Ovary (tissue), 9 donors: Measurements from ENCODE around the gene EPAS1. TPM values are rescaled to one million over a fixed set of nuclear protein-coding genes. Genes with fewer than 3 reads are reported as not detected.

Experiments used
- DNase-seq, 5 donors: peaks; one replicate each; pipeline ENCODE4 v3.0.0-alpha.2; 2019 to 2020
- H3K27ac ChIP-seq, 2 donors: fragments of 200-600 bp; one replicate each; pipeline versions ENCODE4 v1.5.1 to v1.8.0; 2019 to 2022
- H3K27me3 ChIP-seq: fragments of 200-600 bp; one replicate; pipeline ENCODE4 v1.8.0; 2022
- H3K36me3 ChIP-seq: fragments of 200-600 bp; sonication (generic); one replicate; pipeline ENCODE4 v1.5.1; 2019
- H3K4me1 ChIP-seq: one replicate; pipeline ENCODE4 v1.8.1; 2013; ENCODE audit warnings: mild to moderate bottlenecking, moderate library complexity; ENCODE audit not compliant: insufficient read depth
- H3K4me3 ChIP-seq: fragments of 200-600 bp; sonication (generic); one replicate; pipeline ENCODE4 v1.5.1; 2017
- H3K9me3 ChIP-seq, 2 donors: fragments of 200-600 bp in 1 of 2; sonication (generic) in 1 of 2; one replicate each; pipeline versions ENCODE4 v1.5.1 to v1.8.1; 2013 to 2019; ENCODE audit warnings: mild to moderate bottlenecking in 1 of 2, moderate library complexity in 1 of 2
- EP300 ChIP-seq: sonication (generic); formaldehyde crosslinking; IDR thresholded peaks from one replicate; pipeline ENCODE4 v1.6.1; 2017; ENCODE audit warnings: antibody characterized with exemption
- POLR2A ChIP-seq: fragments of 450-650 bp; IDR thresholded peaks from one replicate; pipeline ENCODE4 v1.6.1; 2017; ENCODE audit warnings: antibody characterized with exemption, mild to moderate bottlenecking, moderate library complexity
- WGBS, 3 donors: extraction: QIAGEN DNeasy Blood & Tissue Kit in 1 of 3; methylation state at CpG; one replicate each; pipeline versions ENCODE4 v1.1.5 to v1.1.7; 2013 to 2017; 5-methylcytosine and 5-hydroxymethylcytosine counted together
- intact Hi-C, 4 donors: fragments of 100-400 bp; cut with DNase I; formaldehyde crosslinking; loops; one replicate each; pipeline versions ENCODE4 v1.11.0 to v1.15.1; 2022 to 2023
- polyA plus RNA-seq, 2 donors: library from polyadenylated mRNA; stranded (reverse); fragments of 200-250 nt in 1 of 2; fragments of 350-450 nt in 1 of 2; fragmentation: Illumina TruSeq in 1 of 2; extraction: RNeasy Lipid Tissue Mini Kit (QIAGEN cat#74804) in 1 of 2; gene quantifications; one replicate each; pipeline ENCODE4 v1.2.3, GENCODE V29; 2013 to 2014
- total RNA-seq, 7 donors: library from RNA; depleted of rRNA in 2 of 7; stranded (reverse); fragments of >200 nt in 2 of 7; fragmentation: NEBNext Ultra II Directional in 3 of 7; extraction: Animal tissue kit (Norgen Biotek cat#: 25700) in 3 of 7; gene quantifications; one replicate each; pipeline versions ENCODE4 v1.1.0 to v1.2.4, GENCODE V29; 2016 to 2023
- TF ChIP-seq, protein P1 (sequence below), 3 donors: fragments of 450-650 bp in 2 of 3; fragments of 200-600 bp in 1 of 3; IDR thresholded peaks; one replicate each; pipeline versions ENCODE4 v1.5.1 to v1.8.0; 2016 to 2022; ENCODE audit warnings: antibody characterized with exemption in 3 of 3, mild to moderate bottlenecking in 1 of 3
- donor health status: DM: no; HTN: no; CAD: no; lungs with moderate emphysema.
- donor health status: DM: no; HTN: no; CAD: no.
- donor health status: Bipolar disorder and iron deficiency.
- donor health status: DM: yes; HTN: yes; CAD: no.
- donor health status: DM: no; HTN: no; CAD: no.
- donor health status: DM: yes; HTN: yes; CAD: no.

Gene EPAS1
- total and polyA plus RNA-seq, 9 donors: 63.1 to 258 (median 82.7) TPM

DNA sequence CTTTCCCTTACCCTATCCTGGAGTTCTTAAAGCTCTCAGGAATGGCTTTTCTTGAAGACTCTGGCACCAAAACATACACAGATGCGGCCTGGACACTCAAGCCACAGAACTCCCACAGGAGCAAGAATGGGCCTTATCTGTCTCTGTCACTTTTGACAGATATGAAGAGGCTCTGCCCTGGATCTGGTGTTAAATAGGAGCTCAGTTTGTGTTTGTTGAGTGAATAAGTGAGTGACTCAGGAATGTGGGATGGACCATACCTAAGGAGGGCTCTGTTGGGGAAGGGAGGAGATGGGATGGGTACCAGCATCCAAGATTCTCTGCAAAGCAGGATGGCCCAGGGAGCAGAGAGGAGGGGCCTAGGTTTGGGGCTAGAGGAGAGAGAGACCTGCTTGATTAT lies 33.9 kb upstream of the EPAS1 start:
- H3K4me1 ChIP-seq: peaks cover 4% of the 10 kb centered on the region
- no peak overlapping the region for H3K27ac ChIP-seq
- H3K36me3 ChIP-seq: no peaks in the 10 kb centered on the region
- no peak overlapping the region for H3K4me3 ChIP-seq
- H3K9me3 ChIP-seq: no peaks in the 10 kb centered on the region
- intact Hi-C loops: no loop called here
- no peak for DNase-seq
- no peaks in the 10 kb centered on the region for H3K27me3 ChIP-seq
- TF ChIP-seq POLR2A: no peak
- TF ChIP-seq EP300: no peak
- TF ChIP-seq, protein P1, sequence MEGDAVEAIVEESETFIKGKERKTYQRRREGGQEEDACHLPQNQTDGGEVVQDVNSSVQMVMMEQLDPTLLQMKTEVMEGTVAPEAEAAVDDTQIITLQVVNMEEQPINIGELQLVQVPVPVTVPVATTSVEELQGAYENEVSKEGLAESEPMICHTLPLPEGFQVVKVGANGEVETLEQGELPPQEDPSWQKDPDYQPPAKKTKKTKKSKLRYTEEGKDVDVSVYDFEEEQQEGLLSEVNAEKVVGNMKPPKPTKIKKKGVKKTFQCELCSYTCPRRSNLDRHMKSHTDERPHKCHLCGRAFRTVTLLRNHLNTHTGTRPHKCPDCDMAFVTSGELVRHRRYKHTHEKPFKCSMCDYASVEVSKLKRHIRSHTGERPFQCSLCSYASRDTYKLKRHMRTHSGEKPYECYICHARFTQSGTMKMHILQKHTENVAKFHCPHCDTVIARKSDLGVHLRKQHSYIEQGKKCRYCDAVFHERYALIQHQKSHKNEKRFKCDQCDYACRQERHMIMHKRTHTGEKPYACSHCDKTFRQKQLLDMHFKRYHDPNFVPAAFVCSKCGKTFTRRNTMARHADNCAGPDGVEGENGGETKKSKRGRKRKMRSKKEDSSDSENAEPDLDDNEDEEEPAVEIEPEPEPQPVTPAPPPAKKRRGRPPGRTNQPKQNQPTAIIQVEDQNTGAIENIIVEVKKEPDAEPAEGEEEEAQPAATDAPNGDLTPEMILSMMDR (IDR thresholded peaks at IDR 0.05): no peak
- 75 to 88% (median 87%) methylated on average over 1 of the region's 1 CpG for WGBS, 3 donors

DNA sequence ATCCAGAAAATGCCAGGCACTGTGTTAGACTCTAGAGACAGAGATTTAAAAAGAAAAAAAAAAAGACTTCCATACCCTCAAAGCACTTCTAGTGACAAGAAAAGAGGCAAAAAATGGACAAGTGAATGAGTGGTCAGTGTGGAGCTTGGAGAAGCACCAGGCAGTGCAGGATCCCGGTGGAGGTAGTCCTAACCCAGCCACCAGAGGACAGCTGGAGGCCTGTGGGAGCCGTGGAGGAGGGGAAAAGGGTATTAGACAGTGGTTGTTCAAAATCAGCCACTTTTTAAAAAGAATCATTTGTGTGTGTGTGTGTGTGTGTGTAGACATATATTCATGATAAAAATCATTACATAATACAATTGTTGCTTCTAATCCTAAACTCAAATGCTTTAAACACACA lies 32.8 kb upstream of the EPAS1 start:
- Histone ChIP-seq H3K9me3 (no peaks in the 10 kb centered on the region), H3K4me1 (peaks cover 1% of the 10 kb centered on the region), H3K27ac (no peak overlapping the region), H3K4me3 (no peak overlapping the region), H3K36me3 (no peaks in the 10 kb centered on the region), H3K27me3 (no peaks in the 10 kb centered on the region)
- intact Hi-C loops: no loop called here
- WGBS, 3 donors: 55 to 80% (median 72%) methylated on average over 2 of the region's 2 CpGs
- TF ChIP-seq POLR2A (no peak), EP300 (no peak)
- TF ChIP-seq, protein P1 (IDR thresholded peaks at IDR 0.05): no peak
- no peak for DNase-seq

- intact Hi-C loops: no loop called here
- no peaks in the 10 kb centered on the region for H3K4me1 ChIP-seq
- 84 to 92% (median 91%) methylated on average over 5 of the region's 5 CpGs for WGBS, 3 donors
- DNase-seq: no peak
- no peak overlapping the region for H3K4me3 ChIP-seq
- H3K36me3 ChIP-seq: no peaks in the 10 kb centered on the region
- no peaks in the 10 kb centered on the region for H3K27me3 ChIP-seq
- no peak overlapping the region for H3K27ac ChIP-seq
- no peaks in the 10 kb centered on the region for H3K9me3 ChIP-seq
- TF ChIP-seq POLR2A (no peak), EP300 (no peak)
- TF ChIP-seq, protein P1 (IDR thresholded peaks at IDR 0.05): no peak
These were observed 31.1 kb upstream of the EPAS1 start for GRCh38 chr2:46266134-46266533.

DNA sequence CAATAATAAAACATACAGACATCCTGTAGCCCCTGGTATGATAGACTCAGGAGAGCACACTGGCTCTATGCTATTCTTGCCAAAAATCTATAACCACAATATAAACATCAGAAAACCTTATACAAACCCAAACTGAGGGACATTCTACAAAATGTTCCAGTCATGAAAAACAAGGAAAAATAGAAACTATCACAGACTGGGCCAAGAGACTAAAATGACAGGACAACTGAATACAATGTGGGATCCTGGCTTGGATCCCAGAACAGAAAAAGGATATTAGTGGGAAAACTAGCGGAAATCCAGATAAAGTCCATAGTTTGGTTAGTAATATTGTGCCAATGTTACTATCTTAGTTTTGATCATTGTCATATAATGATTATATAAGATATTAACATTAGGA lies 29.6 kb upstream of the EPAS1 start:
- Histone ChIP-seq H3K4me1 (no peaks in the 10 kb centered on the region), H3K36me3 (no peaks in the 10 kb centered on the region), H3K27ac (no peak overlapping the region), H3K9me3 (no peaks in the 10 kb centered on the region), H3K27me3 (no peaks in the 10 kb centered on the region), H3K4me3 (no peak overlapping the region)
- no peak for DNase-seq
- TF ChIP-seq POLR2A: no peak
- no peak for TF ChIP-seq EP300
- TF ChIP-seq, protein P1 (IDR thresholded peaks at IDR 0.05): no peak
- intact Hi-C loops: no loop called here
- WGBS, 3 donors: 33 to 36% (median 35%) methylated on average over 1 of the region's 1 CpG

DNA sequence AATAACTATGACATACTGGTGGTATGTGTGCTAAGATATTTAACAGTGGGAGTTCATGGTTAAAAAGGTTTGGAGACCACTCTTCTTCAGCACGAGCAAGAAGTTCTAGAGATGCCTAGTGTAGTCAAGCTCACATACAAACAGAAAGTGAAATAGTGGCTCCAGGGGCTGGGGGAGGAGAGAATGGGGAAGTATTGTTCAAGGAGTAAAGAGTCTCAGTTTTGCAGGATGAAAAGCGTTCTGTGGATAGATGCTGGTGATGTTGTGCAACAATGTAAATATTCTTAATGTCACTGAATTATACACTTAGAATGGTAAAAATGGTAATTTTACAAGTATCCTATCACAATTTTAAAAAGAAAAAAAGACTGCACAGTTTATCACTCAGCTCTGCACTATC lies 29.0 kb upstream of the EPAS1 start:
- intact Hi-C loops: no loop called here
- H3K27me3 ChIP-seq: no peaks in the 10 kb centered on the region
- H3K4me3 ChIP-seq: no peak overlapping the region
- TF ChIP-seq POLR2A (no peak), EP300 (no peak)
- TF ChIP-seq, protein P1 (IDR thresholded peaks at IDR 0.05): no peak
- H3K4me1 ChIP-seq: no peaks in the 10 kb centered on the region
- H3K27ac ChIP-seq: no peak overlapping the region
- 38 to 50% (median 43%) methylated on average over 2 of the region's 2 CpGs for WGBS, 3 donors
- no peaks in the 10 kb centered on the region for H3K36me3 ChIP-seq
- H3K9me3 ChIP-seq: no peaks in the 10 kb centered on the region
- no peak for DNase-seq
